Natural killer cell (primary cell): ENCODE results near the gene MRPS18A. TPM values are rescaled to one million over a fixed set of nuclear protein-coding genes. Genes with fewer than 3 reads are reported as not detected.

Experiments used
- ATAC-seq, 3 donors: fragments of 150-1000 bp in 2 of 3; fragments of 200-7000 bp in 1 of 3; cut with Tn5 transposase; 1 replicate in 1 of 3; 2 replicates in 2 of 3; pipeline ENCODE4 v1.10.0; 2021; ENCODE audit warnings: mild to moderate bottlenecking in 2 of 3, moderate library complexity in 2 of 3
- DNase-seq, 2 donors: peaks; one replicate each; pipeline versions ENCODE4 v3.0.0 to v3.0.0-alpha.2; 2013 to 2021; ENCODE audit warnings: mixed read lengths in 1 of 2
- H3K27ac ChIP-seq: one replicate; pipeline ENCODE4 v1.5.1; 2013; ENCODE audit warnings: mild to moderate bottlenecking, low read length
- H3K27me3 ChIP-seq: one replicate; pipeline ENCODE4 v1.6.1; 2013; ENCODE audit warnings: low read length; ENCODE audit not compliant: control insufficient read depth, insufficient read depth
- H3K36me3 ChIP-seq: one replicate; pipeline ENCODE4 v1.6.1; 2013; ENCODE audit warnings: low read length; ENCODE audit not compliant: control insufficient read depth, insufficient read depth
- H3K4me1 ChIP-seq: one replicate; pipeline ENCODE4 v1.6.1; 2013; ENCODE audit warnings: low read length; ENCODE audit not compliant: control insufficient read depth, insufficient read depth
- H3K4me3 ChIP-seq: one replicate; pipeline ENCODE4 v1.5.1; 2013; ENCODE audit warnings: low read length
- H3K9me3 ChIP-seq: one replicate; pipeline ENCODE4 v1.6.1; 2013; ENCODE audit warnings: low read length; ENCODE audit not compliant: control insufficient read depth, insufficient read depth
- H3K27ac Mint-ChIP-seq, 2 donors: one replicate each; pipeline ENCODE4 v1.8.0; 2022; ENCODE audit warnings: mild to moderate bottlenecking in 2 of 2, mixed read lengths in 2 of 2, moderate library complexity in 1 of 2
- H3K27me3 Mint-ChIP-seq, 2 donors: one replicate each; pipeline ENCODE4 v1.8.0; 2022; ENCODE audit warnings: low read depth in 2 of 2, mixed read lengths in 2 of 2
- H3K36me3 Mint-ChIP-seq: one replicate; pipeline ENCODE4 v1.8.0; 2022; ENCODE audit warnings: mixed read lengths
- H3K4me1 Mint-ChIP-seq, 2 donors: one replicate each; pipeline ENCODE4 v1.8.0; 2022; ENCODE audit warnings: mixed read lengths in 2 of 2
- H3K4me3 Mint-ChIP-seq: one replicate; pipeline ENCODE4 v1.8.0; 2022; ENCODE audit warnings: mild to moderate bottlenecking, moderate library complexity, mixed read lengths
- H3K9me3 Mint-ChIP-seq, 2 donors: one replicate each; pipeline ENCODE4 v1.8.0; 2022; ENCODE audit warnings: mixed read lengths in 2 of 2
- CTCF ChIP-seq: fragments of 200-600 bp; IDR thresholded peaks from one replicate; pipeline ENCODE4 v1.8.0; 2022; ENCODE audit warnings: antibody characterized with exemption
- WGBS: methylation state at CpG from one replicate; pipeline ENCODE4 v1.1.7; 2013; ENCODE audit warnings: missing lambda C conversion rate; ENCODE audit not compliant: insufficient coverage; 5-methylcytosine and 5-hydroxymethylcytosine counted together
- intact Hi-C: fragments of 100-400 bp; cut with micrococcal nuclease; formaldehyde crosslinking; loops from one replicate; pipeline ENCODE4 v1.14.2; 2022
- total RNA-seq, 4 donors: library from RNA; stranded (reverse); fragments of 120-200 nt in 1 of 4; gene quantifications; one replicate each; pipeline versions ENCODE4 v1.2.3 to v1.2.4, GENCODE V29; 2013 to 2022

MRPS18A gene
- total RNA-seq, 3 donors from 2014 or later (not counting 1 experiment from before 2014, with no cell fraction given) = 29.0 to 39.8 (median 33.1) TPM

GRCh38 chr6:43719511-43719910 lies 31.9 kb upstream of the MRPS18A start:
- Histone ChIP-seq H3K4me1 (peaks cover 14% of the 10 kb centered on the region), H3K27ac (no peak overlapping the region), H3K4me3 (no peak overlapping the region), H3K27me3 (no peaks in the 10 kb centered on the region), H3K36me3 (no peaks in the 10 kb centered on the region), H3K9me3 (no peaks in the 10 kb centered on the region)
- TF ChIP-seq CTCF = no peak
- Mint-ChIP-seq H3K4me3 (no peak overlapping the region), H3K27me3 (peaks cover 14 to 18% of the 10 kb centered on the region in 2 donors), H3K36me3 (no peaks in the 10 kb centered on the region), H3K9me3 (no peaks in the 10 kb centered on the region), H3K4me1 (peaks cover 2 to 11% of the 10 kb centered on the region in 2 donors), H3K27ac (no peak overlapping the region)
- no peak for ATAC-seq
- no peak for DNase-seq
- intact Hi-C loops = no loop called here
- 84% methylated on average over 6 of the region's 7 CpGs for WGBS

GRCh38 chr6:43718387-43719105 lies 31.0 kb upstream of the MRPS18A start:
- Mint-ChIP-seq H3K4me1 (peaks cover 0 to 1% of the 10 kb centered on the region in 2 donors), H3K9me3 (no peaks in the 10 kb centered on the region), H3K27me3 (peaks cover 18% of the 10 kb centered on the region in 2 donors), H3K36me3 (no peaks in the 10 kb centered on the region), H3K4me3 (no peak overlapping the region), H3K27ac (no peak overlapping the region)
- H3K4me3 ChIP-seq = no peak overlapping the region
- no peak overlapping the region for H3K27ac ChIP-seq
- TF ChIP-seq CTCF = no peak
- 91% methylated on average over 12 of the region's 13 CpGs for WGBS
- H3K9me3 ChIP-seq = no peaks in the 10 kb centered on the region
- no peak for DNase-seq
- intact Hi-C loops = no loop called here
- H3K36me3 ChIP-seq = no peaks in the 10 kb centered on the region
- H3K27me3 ChIP-seq = no peaks in the 10 kb centered on the region
- ATAC-seq = no peak
- peaks cover 4% of the 10 kb centered on the region for H3K4me1 ChIP-seq

GRCh38 chr6:43717822-43718221 lies 30.2 kb upstream of the MRPS18A start:
- WGBS = 75% methylated on average over 12 of the region's 12 CpGs
- no peak overlapping the region for H3K27ac Mint-ChIP-seq

More at GRCh38 chr6:43717822-43718221, 30.2 kb upstream of the MRPS18A start:
- Mint-ChIP-seq H3K4me3 (no peak overlapping the region), H3K27me3 (peaks cover 18% of the 10 kb centered on the region in 2 donors), H3K4me1 (no peaks in the 10 kb centered on the region), H3K9me3 (no peaks in the 10 kb centered on the region), H3K36me3 (no peaks in the 10 kb centered on the region)
- no peaks in the 10 kb centered on the region for H3K9me3 ChIP-seq
- H3K36me3 ChIP-seq = no peaks in the 10 kb centered on the region
- H3K4me3 ChIP-seq = no peak overlapping the region
- intact Hi-C loops = no loop called here
- DNase-seq (no peak), ATAC-seq (no peak)
- H3K27ac ChIP-seq = no peak overlapping the region
- peaks cover 4% of the 10 kb centered on the region for H3K4me1 ChIP-seq
- H3K27me3 ChIP-seq = no peaks in the 10 kb centered on the region
- TF ChIP-seq CTCF = no peak
